Panc1 (cell line): Measurements from ENCODE around the gene TBCD.

ENCODE experiments used
- POLR2AphosphoS5 ChIP-seq: IDR thresholded peaks from 2 replicates; pipeline ENCODE4 v1.6.1; 2012; ENCODE audit warnings: mild to moderate bottlenecking, low read depth, low read length, moderate library complexity
- TCF7L2 ChIP-seq: IDR thresholded peaks from 2 replicates; pipeline ENCODE4 v1.6.1; 2011; ENCODE audit warnings: mild to moderate bottlenecking, low read depth, low read length, inconsistent platforms
- TF ChIP-seq, protein P1 (sequence below): fragments of 450-650 bp; IDR thresholded peaks from 2 replicates; pipeline ENCODE4 v1.5.1; 2017; ENCODE audit warnings: mild to moderate bottlenecking
- TF ChIP-seq, protein P2 (sequence below), 2 experiments: IDR thresholded peaks; 2 replicates each; pipeline ENCODE4 v1.6.1; 2011 to 2012; ENCODE audit warnings: low read depth in 2 of 2, control low read depth in 1 of 2, low read length in 1 of 2, mild to moderate bottlenecking in 1 of 2, moderate library complexity in 1 of 2; ENCODE audit not compliant: insufficient read depth in 1 of 2

DNA sequence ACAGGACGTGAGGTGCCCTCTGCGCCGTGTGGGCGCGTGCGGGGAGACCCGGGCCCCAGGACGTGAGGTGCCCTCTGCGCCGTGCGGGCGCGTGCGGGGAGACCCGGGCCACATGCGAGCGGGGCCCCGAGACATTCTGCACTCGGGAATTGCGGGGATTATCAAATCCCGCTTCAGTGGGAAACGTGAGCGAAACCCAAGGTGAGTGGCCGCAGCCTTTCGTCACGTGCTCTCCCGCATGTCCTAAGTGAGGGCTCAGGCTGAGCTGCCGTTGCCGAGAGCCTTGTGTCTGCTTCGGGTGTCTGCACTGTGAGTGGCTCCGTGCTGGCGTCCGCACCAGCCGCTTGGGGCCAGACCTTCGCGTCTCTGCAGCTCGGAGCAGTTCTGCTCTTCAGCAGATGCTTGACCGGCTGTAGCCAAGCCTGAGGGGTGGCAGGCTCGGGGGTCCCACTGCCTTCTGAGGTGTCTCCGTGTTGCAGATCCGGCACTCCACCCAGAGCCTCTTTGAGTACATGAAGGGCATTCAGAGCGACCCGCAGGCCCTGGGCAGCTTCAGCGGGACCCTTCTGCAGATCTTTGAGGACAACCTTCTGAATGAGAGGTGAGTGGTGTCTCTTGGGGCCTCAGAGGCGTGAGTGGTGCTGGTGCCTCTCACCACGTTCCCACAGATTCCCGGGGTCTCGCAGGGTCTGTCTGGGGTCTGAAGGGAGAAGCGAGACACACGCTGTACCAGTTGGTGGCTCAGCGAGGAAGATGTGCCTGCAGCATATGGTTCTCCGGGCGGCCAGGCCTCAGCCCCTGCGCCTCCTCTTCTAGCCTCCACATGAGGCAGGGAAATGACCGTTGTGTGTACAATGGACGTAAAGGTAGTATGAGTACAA is 178.4 kb downstream of the TBCD start:
- TF ChIP-seq, protein P1, sequence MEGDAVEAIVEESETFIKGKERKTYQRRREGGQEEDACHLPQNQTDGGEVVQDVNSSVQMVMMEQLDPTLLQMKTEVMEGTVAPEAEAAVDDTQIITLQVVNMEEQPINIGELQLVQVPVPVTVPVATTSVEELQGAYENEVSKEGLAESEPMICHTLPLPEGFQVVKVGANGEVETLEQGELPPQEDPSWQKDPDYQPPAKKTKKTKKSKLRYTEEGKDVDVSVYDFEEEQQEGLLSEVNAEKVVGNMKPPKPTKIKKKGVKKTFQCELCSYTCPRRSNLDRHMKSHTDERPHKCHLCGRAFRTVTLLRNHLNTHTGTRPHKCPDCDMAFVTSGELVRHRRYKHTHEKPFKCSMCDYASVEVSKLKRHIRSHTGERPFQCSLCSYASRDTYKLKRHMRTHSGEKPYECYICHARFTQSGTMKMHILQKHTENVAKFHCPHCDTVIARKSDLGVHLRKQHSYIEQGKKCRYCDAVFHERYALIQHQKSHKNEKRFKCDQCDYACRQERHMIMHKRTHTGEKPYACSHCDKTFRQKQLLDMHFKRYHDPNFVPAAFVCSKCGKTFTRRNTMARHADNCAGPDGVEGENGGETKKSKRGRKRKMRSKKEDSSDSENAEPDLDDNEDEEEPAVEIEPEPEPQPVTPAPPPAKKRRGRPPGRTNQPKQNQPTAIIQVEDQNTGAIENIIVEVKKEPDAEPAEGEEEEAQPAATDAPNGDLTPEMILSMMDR = no peak
- TF ChIP-seq POLR2AphosphoS5 (no peak), TCF7L2 (no peak)
- TF ChIP-seq, protein P2, sequence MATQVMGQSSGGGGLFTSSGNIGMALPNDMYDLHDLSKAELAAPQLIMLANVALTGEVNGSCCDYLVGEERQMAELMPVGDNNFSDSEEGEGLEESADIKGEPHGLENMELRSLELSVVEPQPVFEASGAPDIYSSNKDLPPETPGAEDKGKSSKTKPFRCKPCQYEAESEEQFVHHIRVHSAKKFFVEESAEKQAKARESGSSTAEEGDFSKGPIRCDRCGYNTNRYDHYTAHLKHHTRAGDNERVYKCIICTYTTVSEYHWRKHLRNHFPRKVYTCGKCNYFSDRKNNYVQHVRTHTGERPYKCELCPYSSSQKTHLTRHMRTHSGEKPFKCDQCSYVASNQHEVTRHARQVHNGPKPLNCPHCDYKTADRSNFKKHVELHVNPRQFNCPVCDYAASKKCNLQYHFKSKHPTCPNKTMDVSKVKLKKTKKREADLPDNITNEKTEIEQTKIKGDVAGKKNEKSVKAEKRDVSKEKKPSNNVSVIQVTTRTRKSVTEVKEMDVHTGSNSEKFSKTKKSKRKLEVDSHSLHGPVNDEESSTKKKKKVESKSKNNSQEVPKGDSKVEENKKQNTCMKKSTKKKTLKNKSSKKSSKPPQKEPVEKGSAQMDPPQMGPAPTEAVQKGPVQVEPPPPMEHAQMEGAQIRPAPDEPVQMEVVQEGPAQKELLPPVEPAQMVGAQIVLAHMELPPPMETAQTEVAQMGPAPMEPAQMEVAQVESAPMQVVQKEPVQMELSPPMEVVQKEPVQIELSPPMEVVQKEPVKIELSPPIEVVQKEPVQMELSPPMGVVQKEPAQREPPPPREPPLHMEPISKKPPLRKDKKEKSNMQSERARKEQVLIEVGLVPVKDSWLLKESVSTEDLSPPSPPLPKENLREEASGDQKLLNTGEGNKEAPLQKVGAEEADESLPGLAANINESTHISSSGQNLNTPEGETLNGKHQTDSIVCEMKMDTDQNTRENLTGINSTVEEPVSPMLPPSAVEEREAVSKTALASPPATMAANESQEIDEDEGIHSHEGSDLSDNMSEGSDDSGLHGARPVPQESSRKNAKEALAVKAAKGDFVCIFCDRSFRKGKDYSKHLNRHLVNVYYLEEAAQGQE (IDR thresholded peaks at IDR 0.05; ENCODE audit: insufficient read depth in 1 of 2, low read depth in 2 of 2, low read length in 1 of 2) = no peak
